ENCODE data around the gene ZCCHC8. TPM values are rescaled to one million over a fixed set of nuclear protein-coding genes. Genes with fewer than 3 reads are reported as not detected.

ZCCHC8 gene
- 22.2 to 24.9 TPM (median 22.7 TPM) in 5 replicates for total RNA-seq (2022; extraction: Qiagen RNA extraction)

GRCh38 chr12:122500685-122501488, at the start of gene ZCCHC8:
TSS of gene ZCCHC8 (minus strand) at chr12:122500932. CDS start at chr12:122500840, 92 bp downstream.

GRCh38 chr12:122526683-122527477, 26.1 kb upstream of the ZCCHC8 start, which contains the start of the genes KNTC1 and RSRC2:
TSS of gene KNTC1 (plus strand) at chr12:122527249. CDS start at chr12:122530064, 2,815 bp downstream.
TSS of gene RSRC2 (minus strand) at chr12:122526936. CDS start at chr12:122526853, 83 bp downstream.

GRCh38 chr12:122421821-122422729, 78.7 kb downstream of the ZCCHC8 start, which contains the start of gene CLIP1:
TSS of gene CLIP1 (minus strand) at chr12:122422669. CDS start at chr12:122380452, 42,217 bp downstream.

Other genes starting within 250 kb of the ZCCHC8 start
- 18.4 to 21.6 TPM (median 19.3 TPM) in 5 replicates for gene VPS33A, start 234.4 kb downstream of the ZCCHC8 start, total RNA-seq (2022; extraction: Qiagen RNA extraction)
- 30.4 to 49.3 TPM (median 34.0 TPM) in 5 replicates for gene CLIP1, start 78.3 kb downstream of the ZCCHC8 start, total RNA-seq (2022; extraction: Qiagen RNA extraction)
- gene RSRC2, start 26.0 kb upstream of the ZCCHC8 start, total RNA-seq (2022; extraction: Qiagen RNA extraction) = 45.1 to 66.3 TPM (median 55.6 TPM) in 5 replicates
- 18.5 to 22.4 TPM (median 21.3 TPM) in 5 replicates for gene KNTC1, start 26.3 kb upstream of the ZCCHC8 start, total RNA-seq (2022; extraction: Qiagen RNA extraction)
- 0.05 to 0.10 TPM (median 0.08 TPM) in 4 of 5 replicates, not detected in the other for gene HCAR2, start 202.4 kb upstream of the ZCCHC8 start, total RNA-seq (2022; extraction: Qiagen RNA extraction)
- gene HCAR3, start 215.9 kb upstream of the ZCCHC8 start, total RNA-seq (2022; extraction: Qiagen RNA extraction) = 0.11 TPM in 1 of 5 replicates, not detected in the others
- gene HCAR1, start 229.9 kb upstream of the ZCCHC8 start, total RNA-seq (2022; extraction: Qiagen RNA extraction) = 0.03 to 0.05 TPM (median 0.03 TPM) in 3 of 5 replicates, not detected in the others

Data from A549 treated with Hydrocortisone at 1 μM for 4 hours (cell line).